Dedifferentiated amniotic fluid mesenchymal stem cell (primary cell): Measurements from ENCODE around the gene FAM169A.
A peak's percentile ranks its signal among the peaks of the same experiment; 100 is the strongest.
"Not testable (repeated sequence)": the region's sequence is repeated elsewhere in the genome, so short reads cannot be mapped to it uniquely, and the experiment has no call there.

ENCODE experiments used
- DNase-seq: peaks from one replicate; pipeline ENCODE4 v3.0.0-alpha.2; 2016; ENCODE audit errors: extremely low spot score

Gene FAM169A

GRCh38 chr5:74798977-74799911 is 66.9 kb downstream of the FAM169A start:
- no peak for DNase-seq

- not testable (repeated sequence) for DNase-seq
These were observed 74.5 kb downstream of the FAM169A start for GRCh38 chr5:74791669-74792068.

- DNase-seq: no peak
These were observed 78.8 kb downstream of the FAM169A start for GRCh38 chr5:74787424-74787823.

- no peak for DNase-seq
These were observed 79.3 kb downstream of the FAM169A start for GRCh38 chr5:74786851-74787250.

- DNase-seq: no peak
These were observed 87.6 kb downstream of the FAM169A start for GRCh38 chr5:74778609-74779008.

- no peak for DNase-seq
These were observed 93.8 kb downstream of the FAM169A start for GRCh38 chr5:74772359-74772758.

- peak; percentile 27 for DNase-seq
These were observed 98.6 kb downstream of the FAM169A start for GRCh38 chr5:74767579-74767913.

- DNase-seq: peak; percentile 97
These were observed 99.2 kb downstream of the FAM169A start, which contains the start of the genes GFM2 and NSA2 for GRCh38 chr5:74766849-74767578. GFM2 (minus strand) TSS chr5:74767117; CDS start chr5:74763742, 3,375 bp downstream. NSA2 (plus strand) TSS chr5:74767249; CDS start chr5:74767361, 112 bp downstream.

- DNase-seq: peak; percentile 61
These were observed 99.8 kb downstream of the FAM169A start for GRCh38 chr5:74766418-74766848.

- no peak for DNase-seq
These were observed 100.3 kb downstream of the FAM169A start for GRCh38 chr5:74765929-74766328.

- no peak for DNase-seq
These were observed 101.0 kb downstream of the FAM169A start for GRCh38 chr5:74765201-74765600.

GRCh38 chr5:74763504-74763903 is 102.7 kb downstream of the FAM169A start:
- DNase-seq: no peak

- peak; percentile 31 for DNase-seq
These were observed 103.6 kb downstream of the FAM169A start for GRCh38 chr5:74762599-74762998.

- no peak for DNase-seq
These were observed 104.9 kb downstream of the FAM169A start for GRCh38 chr5:74761241-74761640.

- not testable (repeated sequence) for DNase-seq
These were observed 117.4 kb downstream of the FAM169A start for GRCh38 chr5:74748742-74749141.

GRCh38 chr5:74738406-74738805 is 127.8 kb downstream of the FAM169A start:
- no peak for DNase-seq

- DNase-seq: no peak
These were observed 129.4 kb downstream of the FAM169A start for GRCh38 chr5:74736759-74737158.
